ENCODE results near the gene ZYG11A. TPM values are rescaled to one million over a fixed set of nuclear protein-coding genes. Genes with fewer than 3 reads are reported as not detected.

ZYG11A gene
- total and polyA plus RNA-seq, 2 of the 8 experiments (the other 6 are each of a cell fraction or from before 2014, with no cell fraction given), result 0.89 to 2.6 TPM

DNA sequence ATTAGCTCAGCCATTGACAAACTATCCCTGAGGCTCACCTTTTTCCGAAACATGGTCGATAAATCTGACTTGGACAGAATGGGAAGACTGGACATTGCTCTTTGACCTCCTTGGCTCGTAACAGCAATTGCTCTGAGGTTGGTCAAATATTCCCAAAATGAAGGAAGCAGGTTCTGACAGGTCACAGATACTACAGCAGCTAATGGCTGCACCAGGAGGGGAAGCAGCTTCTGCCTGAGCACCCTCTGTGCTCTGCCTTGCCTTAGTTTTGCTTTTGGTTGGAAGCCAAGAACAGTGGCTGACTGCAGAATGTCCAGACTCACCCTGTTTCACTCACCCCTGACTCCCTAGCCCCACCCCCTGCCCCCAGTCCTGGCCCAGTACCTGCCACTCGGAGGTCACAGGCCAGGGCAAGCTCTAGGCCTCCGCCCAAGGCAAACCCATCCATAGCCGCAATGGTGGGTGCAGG is 63.6 kb downstream of the ZYG11A start:
- TF ChIP-seq GABPA (IDR thresholded peaks at IDR 0.05; ENCODE audit: borderline replicate concordance, insufficient read depth, low read length), result no peak
- TF ChIP-seq CBX8 (IDR thresholded peaks at IDR 0.05; ENCODE audit: borderline replicate concordance, low read depth, low read length), result no peak
- TF ChIP-seq PHF8 (conservative IDR thresholded peaks at IDR 0.05; ENCODE audit: low read depth, low read length), result no peak
- no peak for TF ChIP-seq KDM5A (IDR thresholded peaks at IDR 0.05; ENCODE audit: low read length)
- no peak for TF ChIP-seq NANOG (IDR thresholded peaks at IDR 0.05; ENCODE audit: insufficient read depth, low read depth, low read length, poor library complexity, severe bottlenecking)
- no peak for TF ChIP-seq EZH2 (IDR thresholded peaks at IDR 0.05; ENCODE audit: low read depth, low read length, severe bottlenecking)
- no peak for TF ChIP-seq POU5F1 (IDR thresholded peaks at IDR 0.05; ENCODE audit: low read depth, low read length)
- CTCF ChIA-PET (ENCODE audit: partially characterized antibody), result interaction anchor here (0.6 to 3.6 kb wide), 15 partner anchors 10 to 280 kb away, joined by 3 to 39 read pairs (median 4); partner anchors contain the start of genes ECHDC2 and ZYG11A
- POLR2A ChIA-PET (ENCODE audit: partially characterized antibody), result interaction anchor here (1.5 to 2.1 kb wide), 3 partner anchors 11 to 179 kb away, joined by 3 to 5 read pairs (median 4); no protein-coding TSS in a partner anchor

More for the DNA sequence above, 63.6 kb downstream of the ZYG11A start:
- DNase-seq (ENCODE audit: low read depth in 1 of 2, low spot score in 2 of 2), result no peak
- Histone ChIP-seq H3K27me3 (replicated peaks in 1 of 4; ENCODE audit: control insufficient read depth in 3 of 4, extremely low read depth in 1 of 4, insufficient read depth in 3 of 4, low read length in 3 of 4) (no peaks in the 10 kb centered on the region), H3K14ac (ENCODE audit: insufficient read length) (no peak overlapping the region), H2BK5ac (ENCODE audit: low read depth, low read length) (no peak overlapping the region), H3K23ac (ENCODE audit: insufficient read length) (no peak overlapping the region), H3K4me1 (replicated peaks in 1 of 4; ENCODE audit: control insufficient read depth in 3 of 4, insufficient read depth in 4 of 4, low read length in 3 of 4) (peaks cover 0 to 8% (median 2%) of the 10 kb centered on the region in 4 experiments; a peak in 6 of 7 replicates), H3K4me2 (ENCODE audit: insufficient read depth in 1 of 2, low read depth in 2 of 2, low read length in 2 of 2) (no peak overlapping the region), H3K9ac (replicated peaks in 1 of 4; ENCODE audit: extremely low read depth in 1 of 4, low read depth in 3 of 4, low read length in 3 of 4) (no peak overlapping the region), H2BK15ac (ENCODE audit: low read length) (no peak overlapping the region), H4K20me1 (replicated peaks in 1 of 2; ENCODE audit: control insufficient read depth in 1 of 2, insufficient read depth in 2 of 2, low read length in 2 of 2) (no peaks in the 10 kb centered on the region), H3K23me2 (ENCODE audit: low read depth, low read length) (no peaks in the 10 kb centered on the region), H3K9me3 (ENCODE audit: insufficient read depth in 2 of 2, low read depth in 1 of 2, low read length in 1 of 2) (no peaks in the 10 kb centered on the region), H3K18ac (ENCODE audit: extremely low read depth, low read length) (no peak overlapping the region), H3K4me3 (ENCODE audit: extremely low read depth in 1 of 4, insufficient read depth in 2 of 4, low read depth in 3 of 4, low read length in 4 of 4) (no peak overlapping the region), H4K8ac (ENCODE audit: extremely low read depth, insufficient read depth, low read length) (peak overlapping the region; percentile 57), H3K27ac (ENCODE audit: low read depth, low read length) (no peak overlapping the region), H2AK5ac (ENCODE audit: low read depth, low read length) (0 out of 2 replicates have a peak overlapping the region, but pooled peaks have one; percentile 15), H3K79me1 (ENCODE audit: low read depth, low read length) (no peaks in the 10 kb centered on the region), H2BK120ac (replicated peaks; ENCODE audit: low read depth, low read length) (no peak overlapping the region), H3K56ac (replicated peaks; ENCODE audit: insufficient read length, low read depth, low read length) (no peak overlapping the region), H3K79me2 (ENCODE audit: control insufficient read depth in 1 of 2, insufficient read depth in 2 of 2, low read length in 2 of 2) (no peaks in the 10 kb centered on the region), H2BK20ac (ENCODE audit: low read length) (no peak overlapping the region), H3K4ac (replicated peaks; ENCODE audit: insufficient read length, low read depth, low read length) (no peak overlapping the region), H2AFZ (ENCODE audit: low read length) (no peak overlapping the region), H2BK12ac (ENCODE audit: low read depth, low read length) (0 out of 2 replicates have a peak overlapping the region, but pooled peaks have one; percentile 60), H3K36me3 (ENCODE audit: control insufficient read depth in 2 of 4, insufficient read depth in 4 of 4, low read length in 3 of 4) (no peaks in the 10 kb centered on the region; a peak in 1 of 8 replicates), H4K5ac (ENCODE audit: insufficient read length, low read depth, low read length) (no peak overlapping the region), H4K91ac (replicated peaks; ENCODE audit: insufficient read length, low read length) (no peak overlapping the region)
- no peak for FAIRE-seq
- WGBS, 2 experiments (ENCODE audit: extremely low coverage in 1 of 2, insufficient coverage in 1 of 2, insufficient read length in 1 of 2, insufficient replicate concordance in 2 of 2, low coverage in 1 of 2, low lambda C conversion rate in 2 of 2, missing lambda C conversion rate in 1 of 2), result 84% methylated on average over 6 of the region's 6 CpGs; no CpG with 5 or more reads in 1 of the 2 experiments
